Measurements from ENCODE around the gene NARS2.
"Not testable (repeated sequence)": the region's sequence is repeated elsewhere in the genome, so short reads cannot be mapped to it uniquely, and the experiment has no call there.

GRCh38 chr11:78602771-78603170, 28.1 kb upstream of the NARS2 start:
- not testable (repeated sequence) for TF ChIP-seq CTCF, POLR2A (IDR thresholded peaks at IDR 0.05)

All from transverse colon (tissue), 3 donors.